H1 (cell line): ENCODE data around the gene SYCE3.

Experiments
- EZH2 ChIP-seq: fragments of 200-600 bp; sonication (generic); IDR thresholded peaks from 2 replicates; pipeline ENCODE4 v1.7.1; 2012; ENCODE audit warnings: low read depth, mild to moderate bottlenecking, moderate library complexity, low read length, inconsistent platforms; ENCODE audit not compliant: severe bottlenecking
- FOSL1 ChIP-seq: IDR thresholded peaks from 2 replicates; pipeline ENCODE4 v1.6.1; 2011; ENCODE audit warnings: mild to moderate bottlenecking, low read depth, low read length, moderate library complexity; ENCODE audit not compliant: insufficient read depth
- MAFK ChIP-seq: IDR thresholded peaks from 2 replicates; pipeline ENCODE4 v1.6.1; 2012; ENCODE audit warnings: low read depth, mild to moderate bottlenecking, improper control_type of control experiment, low read length
- POLR2A ChIP-seq, 2 experiments: IDR thresholded peaks; 1 replicate in 1 of 2; 2 replicates in 1 of 2; pipeline ENCODE4 v1.6.1; 2011; ENCODE audit warnings: low read depth in 2 of 2, low read length in 2 of 2, mild to moderate bottlenecking in 2 of 2; ENCODE audit errors: control extremely low read depth in 1 of 2
- POLR2AphosphoS5 ChIP-seq: IDR thresholded peaks from 2 replicates; pipeline ENCODE4 v1.6.1; 2011; ENCODE audit warnings: low read depth, low read length
- TAF1 ChIP-seq: IDR thresholded peaks from 2 replicates; pipeline ENCODE4 v1.6.1; 2011; ENCODE audit warnings: mild to moderate bottlenecking, low read depth, low read length
- TF ChIP-seq, protein P1 (sequence below), 3 experiments: IDR thresholded peaks; 1 replicate in 2 of 3; 2 replicates in 1 of 3; pipeline versions ENCODE4 v1.5.1 to v1.6.1; 2011; ENCODE audit warnings: low read length in 3 of 3, mild to moderate bottlenecking in 3 of 3, inconsistent platforms in 2 of 3, low read depth in 1 of 3, moderate library complexity in 1 of 3; ENCODE audit not compliant: insufficient read depth in 1 of 3; ENCODE audit errors: control extremely low read depth in 1 of 3

- TF ChIP-seq, protein P1, sequence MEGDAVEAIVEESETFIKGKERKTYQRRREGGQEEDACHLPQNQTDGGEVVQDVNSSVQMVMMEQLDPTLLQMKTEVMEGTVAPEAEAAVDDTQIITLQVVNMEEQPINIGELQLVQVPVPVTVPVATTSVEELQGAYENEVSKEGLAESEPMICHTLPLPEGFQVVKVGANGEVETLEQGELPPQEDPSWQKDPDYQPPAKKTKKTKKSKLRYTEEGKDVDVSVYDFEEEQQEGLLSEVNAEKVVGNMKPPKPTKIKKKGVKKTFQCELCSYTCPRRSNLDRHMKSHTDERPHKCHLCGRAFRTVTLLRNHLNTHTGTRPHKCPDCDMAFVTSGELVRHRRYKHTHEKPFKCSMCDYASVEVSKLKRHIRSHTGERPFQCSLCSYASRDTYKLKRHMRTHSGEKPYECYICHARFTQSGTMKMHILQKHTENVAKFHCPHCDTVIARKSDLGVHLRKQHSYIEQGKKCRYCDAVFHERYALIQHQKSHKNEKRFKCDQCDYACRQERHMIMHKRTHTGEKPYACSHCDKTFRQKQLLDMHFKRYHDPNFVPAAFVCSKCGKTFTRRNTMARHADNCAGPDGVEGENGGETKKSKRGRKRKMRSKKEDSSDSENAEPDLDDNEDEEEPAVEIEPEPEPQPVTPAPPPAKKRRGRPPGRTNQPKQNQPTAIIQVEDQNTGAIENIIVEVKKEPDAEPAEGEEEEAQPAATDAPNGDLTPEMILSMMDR (IDR thresholded peaks at IDR 0.05; ENCODE audit: control extremely low read depth in 1 of 3, insufficient read depth in 1 of 3, low read depth in 1 of 3, low read length in 3 of 3): no peak
- TF ChIP-seq TAF1: no peak
- TF ChIP-seq POLR2AphosphoS5: no peak
- no peak for TF ChIP-seq POLR2A (IDR thresholded peaks at IDR 0.05; ENCODE audit: control extremely low read depth in 1 of 2, low read depth in 2 of 2, low read length in 2 of 2)
- no peak for TF ChIP-seq FOSL1
- no peak for TF ChIP-seq EZH2
- TF ChIP-seq MAFK: no peak
Measured at GRCh38 chr22:50502628-50503474, 59.9 kb downstream of the SYCE3 start.
